HepG2 (cell line): ENCODE data around the gene CASZ1.

Experiments
- CTCF ChIP-seq: sonication (generic); formaldehyde crosslinking; IDR thresholded peaks from 2 replicates; pipeline ENCODE4 v1.5.0; 2020; ENCODE audit warnings: mild to moderate bottlenecking, missing genetic modification reagents, moderate library complexity
- TF ChIP-seq, protein P1 (sequence below): sonication (generic); formaldehyde crosslinking; IDR thresholded peaks from 2 replicates; pipeline ENCODE4 v1.5.0; 2020; ENCODE audit warnings: missing genetic modification reagents

GRCh38 chr1:10814976-10815857, 18.8 kb upstream of the CASZ1 start:
- TF ChIP-seq, protein P1, sequence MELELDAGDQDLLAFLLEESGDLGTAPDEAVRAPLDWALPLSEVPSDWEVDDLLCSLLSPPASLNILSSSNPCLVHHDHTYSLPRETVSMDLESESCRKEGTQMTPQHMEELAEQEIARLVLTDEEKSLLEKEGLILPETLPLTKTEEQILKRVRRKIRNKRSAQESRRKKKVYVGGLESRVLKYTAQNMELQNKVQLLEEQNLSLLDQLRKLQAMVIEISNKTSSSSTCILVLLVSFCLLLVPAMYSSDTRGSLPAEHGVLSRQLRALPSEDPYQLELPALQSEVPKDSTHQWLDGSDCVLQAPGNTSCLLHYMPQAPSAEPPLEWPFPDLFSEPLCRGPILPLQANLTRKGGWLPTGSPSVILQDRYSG = no peak
- no peak for TF ChIP-seq CTCF (CRISPR knock-in tag)
